ENCODE measurements around the gene DYRK3. TPM values are rescaled to one million over a fixed set of nuclear protein-coding genes. Genes with fewer than 3 reads are reported as not detected.
"Not testable (repeated sequence)": the region's sequence is repeated elsewhere in the genome, so short reads cannot be mapped to it uniquely, and the experiment has no call there.

The DYRK3 gene
- total RNA-seq, 1 donor from 2014 or later, result 4.1 TPM

DNA sequence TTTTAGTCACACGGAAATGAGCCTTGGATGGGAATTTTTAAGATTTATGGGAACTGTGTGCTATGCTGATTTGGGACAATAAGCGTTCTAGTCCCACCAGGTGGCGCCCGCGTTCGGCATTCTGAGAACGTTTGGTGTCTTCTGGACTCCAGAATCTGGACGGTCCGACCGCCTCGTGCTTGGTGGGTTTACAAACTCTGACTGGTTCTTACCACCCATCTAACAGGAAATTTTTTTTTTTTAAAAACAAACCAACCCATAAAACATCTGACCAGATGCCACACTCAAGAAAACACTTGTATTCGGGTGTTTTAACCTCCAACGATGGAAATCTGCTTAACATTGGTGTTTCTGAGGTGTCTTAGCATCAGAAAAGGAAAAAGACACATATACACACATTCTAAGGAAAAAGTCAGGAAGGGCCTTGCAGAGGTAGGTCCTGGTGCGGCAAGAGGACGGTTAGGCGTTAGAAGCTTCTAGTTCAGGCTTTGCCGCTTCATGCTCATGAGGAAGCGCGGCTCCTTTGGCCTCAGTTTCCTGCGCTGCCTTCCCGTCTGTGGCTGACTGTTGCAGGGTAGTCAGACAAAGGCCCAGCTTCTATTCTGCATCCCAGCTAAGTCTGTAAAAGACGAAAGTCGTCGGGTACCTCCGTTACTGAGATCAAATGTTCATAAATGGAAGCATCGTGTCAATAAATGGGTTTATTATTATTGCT lies 814 bp upstream of the DYRK3 start:
- peak; percentile 70 to 88 for DNase-seq (ENCODE audit: low spot score in 2 of 2, unreplicated experiment in 2 of 2)
- Mint-ChIP-seq H3K36me3 (no peaks in the 10 kb centered on the region), H3K27me3 (ENCODE audit: low read depth) (peaks cover 39% of the 10 kb centered on the region), H3K9me3 (no peaks in the 10 kb centered on the region), H3K4me3 (peak overlapping the region; percentile 71), H3K27ac (peak overlapping the region; percentile 78), H3K4me1 (peaks cover 33% of the 10 kb centered on the region)
- TF ChIP-seq, protein P1, sequence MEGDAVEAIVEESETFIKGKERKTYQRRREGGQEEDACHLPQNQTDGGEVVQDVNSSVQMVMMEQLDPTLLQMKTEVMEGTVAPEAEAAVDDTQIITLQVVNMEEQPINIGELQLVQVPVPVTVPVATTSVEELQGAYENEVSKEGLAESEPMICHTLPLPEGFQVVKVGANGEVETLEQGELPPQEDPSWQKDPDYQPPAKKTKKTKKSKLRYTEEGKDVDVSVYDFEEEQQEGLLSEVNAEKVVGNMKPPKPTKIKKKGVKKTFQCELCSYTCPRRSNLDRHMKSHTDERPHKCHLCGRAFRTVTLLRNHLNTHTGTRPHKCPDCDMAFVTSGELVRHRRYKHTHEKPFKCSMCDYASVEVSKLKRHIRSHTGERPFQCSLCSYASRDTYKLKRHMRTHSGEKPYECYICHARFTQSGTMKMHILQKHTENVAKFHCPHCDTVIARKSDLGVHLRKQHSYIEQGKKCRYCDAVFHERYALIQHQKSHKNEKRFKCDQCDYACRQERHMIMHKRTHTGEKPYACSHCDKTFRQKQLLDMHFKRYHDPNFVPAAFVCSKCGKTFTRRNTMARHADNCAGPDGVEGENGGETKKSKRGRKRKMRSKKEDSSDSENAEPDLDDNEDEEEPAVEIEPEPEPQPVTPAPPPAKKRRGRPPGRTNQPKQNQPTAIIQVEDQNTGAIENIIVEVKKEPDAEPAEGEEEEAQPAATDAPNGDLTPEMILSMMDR (IDR thresholded peaks at IDR 0.05; ENCODE audit: unreplicated experiment), result peak; percentile 84

DNA sequence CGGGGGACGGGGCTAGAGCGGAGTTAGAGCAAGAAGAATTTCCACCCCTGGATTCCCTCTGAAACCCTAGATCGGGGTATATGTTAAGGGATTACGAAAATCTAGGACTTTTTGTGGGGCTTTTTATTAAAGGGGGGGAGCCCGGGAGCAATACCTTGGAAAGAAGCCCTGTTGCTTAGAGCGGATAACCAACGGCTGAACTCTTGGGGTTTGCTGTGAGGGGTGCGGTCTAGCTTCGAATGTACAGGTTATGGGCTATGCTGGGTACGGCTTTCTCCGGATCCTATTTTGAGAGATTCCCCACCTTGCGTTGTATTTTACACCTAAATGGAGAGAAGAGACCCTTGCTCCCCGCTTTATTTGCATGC lies 626 bp downstream of the DYRK3 start:
- Mint-ChIP-seq H3K27me3 (ENCODE audit: low read depth) (peaks cover 37% of the 10 kb centered on the region), H3K27ac (peak overlapping the region; percentile 34), H3K4me1 (peaks cover 33% of the 10 kb centered on the region), H3K9me3 (no peaks in the 10 kb centered on the region), H3K36me3 (no peaks in the 10 kb centered on the region), H3K4me3 (peak overlapping the region; percentile 71)
- TF ChIP-seq, protein P1 (IDR thresholded peaks at IDR 0.05; ENCODE audit: unreplicated experiment), result no peak
- no peak for DNase-seq (ENCODE audit: low spot score in 2 of 2, unreplicated experiment in 2 of 2)

DNA sequence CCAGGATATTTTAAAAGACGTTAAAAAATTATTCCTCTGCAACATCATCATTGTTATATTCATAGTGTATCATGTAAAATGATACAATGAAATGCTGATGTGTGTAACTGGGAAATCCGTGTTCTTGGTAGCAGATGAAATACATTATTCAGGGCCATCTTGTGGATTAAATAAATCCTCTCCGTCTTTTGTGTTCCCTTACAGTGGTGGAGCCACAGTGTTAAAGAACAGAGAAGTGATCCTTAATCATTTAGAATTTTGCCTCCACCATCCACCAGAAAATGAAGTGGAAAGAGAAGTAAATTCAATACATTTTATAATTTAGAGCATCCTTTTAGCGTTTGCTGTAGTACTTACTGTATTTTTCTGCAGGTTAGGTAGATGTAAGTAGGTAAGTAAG lies 1.3 kb downstream of the DYRK3 start:
- peaks cover 37% of the 10 kb centered on the region for H3K27me3 Mint-ChIP-seq (ENCODE audit: low read depth)
- no peaks in the 10 kb centered on the region for H3K36me3 Mint-ChIP-seq
- H3K4me3 Mint-ChIP-seq, result no peak overlapping the region
- no peak overlapping the region for H3K27ac Mint-ChIP-seq
- DNase-seq (ENCODE audit: low spot score in 2 of 2, unreplicated experiment in 2 of 2), result no peak
- TF ChIP-seq, protein P1 (IDR thresholded peaks at IDR 0.05; ENCODE audit: unreplicated experiment), result no peak
- no peaks in the 10 kb centered on the region for H3K9me3 Mint-ChIP-seq
- H3K4me1 Mint-ChIP-seq, result peaks cover 33% of the 10 kb centered on the region

DNA sequence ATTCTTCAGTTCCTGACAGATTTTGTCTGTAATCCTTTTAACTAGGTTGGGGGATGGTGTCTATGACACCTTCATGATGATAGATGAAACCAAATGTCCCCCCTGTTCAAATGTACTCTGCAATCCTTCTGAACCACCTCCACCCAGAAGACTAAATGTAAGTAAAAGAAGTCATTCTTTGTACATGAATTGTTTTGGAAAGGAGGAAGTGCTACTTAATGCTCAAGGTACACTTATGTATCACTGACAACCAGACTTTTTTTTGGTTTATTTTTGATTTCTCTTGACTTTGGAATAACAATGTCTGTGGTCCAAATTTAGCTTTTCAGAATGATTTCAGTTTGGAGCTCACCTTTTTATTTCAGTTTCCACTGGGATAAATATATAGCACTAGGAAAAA lies 2.3 kb downstream of the DYRK3 start:
- no peak for DNase-seq (ENCODE audit: low spot score in 2 of 2, unreplicated experiment in 2 of 2)
- H3K27me3 Mint-ChIP-seq (ENCODE audit: low read depth), result peaks cover 34% of the 10 kb centered on the region
- no peak overlapping the region for H3K4me3 Mint-ChIP-seq
- no peaks in the 10 kb centered on the region for H3K9me3 Mint-ChIP-seq
- no peak overlapping the region for H3K27ac Mint-ChIP-seq
- peaks cover 29% of the 10 kb centered on the region for H3K4me1 Mint-ChIP-seq
- H3K36me3 Mint-ChIP-seq, result no peaks in the 10 kb centered on the region
- TF ChIP-seq, protein P1 (IDR thresholded peaks at IDR 0.05; ENCODE audit: unreplicated experiment), result no peak

DNA sequence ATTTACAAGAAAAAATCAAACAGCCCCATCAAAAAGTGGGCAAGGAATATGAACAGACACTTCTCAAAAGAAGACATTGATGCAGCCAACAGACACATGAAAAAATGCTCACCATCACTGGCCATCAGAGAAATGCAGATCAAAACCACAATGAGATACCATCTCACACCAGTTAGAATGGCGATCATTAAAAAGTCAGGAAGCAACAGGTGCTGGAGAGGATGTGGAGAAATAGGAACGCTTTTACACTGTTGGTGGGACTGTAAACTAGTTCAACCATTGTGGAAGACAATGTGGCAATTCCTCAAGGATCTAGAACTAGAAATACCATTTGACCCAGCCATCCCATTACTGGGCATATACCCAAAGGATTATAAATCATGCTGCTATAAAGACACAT lies 6.7 kb downstream of the DYRK3 start:
- not testable (repeated sequence) for H3K9me3 Mint-ChIP-seq; H3K36me3 Mint-ChIP-seq; DNase-seq (ENCODE audit: low spot score in 2 of 2, unreplicated experiment in 2 of 2); H3K27ac Mint-ChIP-seq; H3K4me1 Mint-ChIP-seq; H3K4me3 Mint-ChIP-seq
- peaks cover 15% of the 10 kb centered on the region for H3K27me3 Mint-ChIP-seq (ENCODE audit: low read depth)

DNA sequence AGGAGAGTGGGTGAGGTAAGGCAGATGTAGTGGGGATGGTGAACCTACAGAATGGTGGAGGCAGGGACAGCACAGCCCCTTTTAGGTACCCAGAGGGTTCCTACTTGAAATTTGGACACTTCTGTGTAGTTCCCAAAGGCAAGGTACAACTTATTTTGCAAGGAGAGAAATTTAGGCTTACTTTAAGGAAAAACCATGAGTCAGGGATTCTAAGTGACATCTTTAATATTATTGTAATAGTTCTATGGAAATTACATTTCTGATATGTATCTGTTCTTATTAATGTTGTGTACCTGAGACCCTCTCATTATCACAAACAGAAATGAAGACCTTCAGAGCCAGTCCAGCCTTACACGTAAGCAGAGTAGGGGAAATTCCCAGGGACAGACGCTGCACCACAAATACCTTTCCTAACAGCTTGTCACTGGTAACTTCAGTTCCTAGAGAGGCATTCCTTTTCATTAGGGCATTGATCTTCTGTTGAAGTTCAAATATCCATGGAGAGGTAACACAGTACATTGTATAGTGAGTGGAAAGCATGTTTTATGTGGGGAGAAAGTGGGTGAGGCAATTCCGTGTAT lies 7.9 kb downstream of the DYRK3 start:
- TF ChIP-seq, protein P1 (IDR thresholded peaks at IDR 0.05; ENCODE audit: unreplicated experiment), result no peak
- no peak for DNase-seq (ENCODE audit: low spot score in 2 of 2, unreplicated experiment in 2 of 2)
- no peaks in the 10 kb centered on the region for H3K9me3 Mint-ChIP-seq
- H3K4me1 Mint-ChIP-seq, result peaks cover 6% of the 10 kb centered on the region
- no peak overlapping the region for H3K4me3 Mint-ChIP-seq
- H3K36me3 Mint-ChIP-seq, result peaks cover 7% of the 10 kb centered on the region
- H3K27me3 Mint-ChIP-seq (ENCODE audit: low read depth), result peaks cover 7% of the 10 kb centered on the region
- no peak overlapping the region for H3K27ac Mint-ChIP-seq
